ENCODE results near the gene RREB1.
"Not testable (repeated sequence)": the region's sequence is repeated elsewhere in the genome, so short reads cannot be mapped to it uniquely, and the experiment has no call there.

RREB1 gene

GRCh38 chr6:7145885-7146828 lies 38.4 kb downstream of the RREB1 start:
- DNase-seq (ENCODE audit: low spot score), result peak; percentile 59

- no peak for DNase-seq (ENCODE audit: low spot score)
Observed at GRCh38 chr6:7147051-7147671, 39.4 kb downstream of the RREB1 start.

GRCh38 chr6:7148100-7148822 lies 40.5 kb downstream of the RREB1 start:
- peak; percentile 87 for DNase-seq (ENCODE audit: low spot score)

GRCh38 chr6:7150381-7151064 lies 42.8 kb downstream of the RREB1 start:
- no peak for DNase-seq (ENCODE audit: low spot score)

- DNase-seq (ENCODE audit: low spot score), result no peak
Observed at GRCh38 chr6:7151381-7151780, 43.6 kb downstream of the RREB1 start.

GRCh38 chr6:7152462-7152861 lies 44.7 kb downstream of the RREB1 start:
- no peak for DNase-seq (ENCODE audit: low spot score)

GRCh38 chr6:7153789-7154188 lies 46.0 kb downstream of the RREB1 start:
- no peak for DNase-seq (ENCODE audit: low spot score)

- no peak for DNase-seq (ENCODE audit: low spot score)
Observed at GRCh38 chr6:7154341-7155139, 46.8 kb downstream of the RREB1 start.

- no peak for DNase-seq (ENCODE audit: low spot score)
Observed at GRCh38 chr6:7155871-7156579, 48.3 kb downstream of the RREB1 start.

GRCh38 chr6:7156643-7157278 lies 49.0 kb downstream of the RREB1 start:
- no peak for DNase-seq (ENCODE audit: low spot score)

GRCh38 chr6:7157307-7157706 lies 49.5 kb downstream of the RREB1 start:
- DNase-seq (ENCODE audit: low spot score), result not testable (repeated sequence)

GRCh38 chr6:7157752-7158616 lies 50.2 kb downstream of the RREB1 start:
- DNase-seq (ENCODE audit: low spot score), result no peak

GRCh38 chr6:7159790-7160525 lies 52.2 kb downstream of the RREB1 start:
- no peak for DNase-seq (ENCODE audit: low spot score)

GRCh38 chr6:7161253-7161623 lies 53.5 kb downstream of the RREB1 start:
- DNase-seq (ENCODE audit: low spot score), result no peak

- DNase-seq (ENCODE audit: low spot score), result no peak
Observed at GRCh38 chr6:7161845-7162244, 54.1 kb downstream of the RREB1 start.

- DNase-seq (ENCODE audit: low spot score), result no peak
Observed at GRCh38 chr6:7163661-7164071, 55.9 kb downstream of the RREB1 start.

GRCh38 chr6:7164536-7165001 lies 56.8 kb downstream of the RREB1 start:
- no peak for DNase-seq (ENCODE audit: low spot score)
